ENCODE measurements around the gene UBAC2. TPM values are rescaled to one million over a fixed set of nuclear protein-coding genes. Genes with fewer than 3 reads are reported as not detected.
"Not testable (repeated sequence)": the region's sequence is repeated elsewhere in the genome, so short reads cannot be mapped to it uniquely, and the experiment has no call there.

UBAC2 gene
- total and polyA plus RNA-seq, 4 donors = 32.9 to 42.3 (median 35.3) TPM

GRCh38 chr13:99208845-99209527 is 8.3 kb downstream of the UBAC2 start:
- no peak for TF ChIP-seq EGR1 (IDR thresholded peaks at IDR 0.05; ENCODE audit: low read depth in 2 of 2)
- no peak for TF ChIP-seq RAD21 (IDR thresholded peaks at IDR 0.05)
- TF ChIP-seq HNF4A (conservative IDR thresholded peaks at IDR 0.05) = no peak
- no peak for TF ChIP-seq GABPA (IDR thresholded peaks at IDR 0.05 in 1 of 2, conservative IDR thresholded peaks at IDR 0.05 in 1 of 2)
- TF ChIP-seq CTCF (IDR thresholded peaks at IDR 0.05; ENCODE audit: low read depth, low read length, missing input control) = no peak
- TF ChIP-seq MAX (IDR thresholded peaks at IDR 0.05) = no peak
- TF ChIP-seq JUND (IDR thresholded peaks at IDR 0.05) = no peak
- no peak for TF ChIP-seq SP1 (IDR thresholded peaks at IDR 0.05)
- TF ChIP-seq HNF4G (IDR thresholded peaks at IDR 0.05) = no peak
- TF ChIP-seq ATF3 (IDR thresholded peaks at IDR 0.05) = no peak
- Histone ChIP-seq H3K4me3 (ENCODE audit: low read depth in 1 of 3, low read length in 3 of 3) (no peak overlapping the region), H3K9me3 (ENCODE audit: control insufficient read depth in 4 of 4, low read length in 3 of 4) (no peaks in the 10 kb centered on the region), H3K4me1 (ENCODE audit: control insufficient read depth in 4 of 4, insufficient read depth in 4 of 4, low read length in 3 of 4) (peaks cover 0 to 10% (median 4%) of the 10 kb centered on the region in 4 donors), H3K9ac (ENCODE audit: low read depth in 1 of 2, low read length in 2 of 2) (no peak overlapping the region), H3K27me3 (ENCODE audit: control insufficient read depth in 4 of 4, insufficient read depth in 4 of 4, low read length in 3 of 4) (no peaks in the 10 kb centered on the region), H3K36me3 (ENCODE audit: control insufficient read depth in 4 of 4, insufficient read depth in 3 of 4, low read depth in 1 of 4, low read length in 3 of 4) (peaks cover 0 to 7% (median 3%) of the 10 kb centered on the region in 4 donors), H3K27ac (ENCODE audit: low read depth in 1 of 2, low read length in 2 of 2) (no peak overlapping the region)
- WGBS = 93% methylated on average over 8 of the region's 8 CpGs
- DNase-seq (ENCODE audit: low spot score) = no peak

GRCh38 chr13:99210627-99211026 is 10.0 kb downstream of the UBAC2 start:
- not testable (repeated sequence) for DNase-seq (ENCODE audit: low spot score); H3K27ac ChIP-seq (ENCODE audit: low read depth in 1 of 2, low read length in 2 of 2); H3K27me3 ChIP-seq (ENCODE audit: control insufficient read depth in 4 of 4, insufficient read depth in 4 of 4, low read length in 3 of 4); H3K36me3 ChIP-seq (ENCODE audit: control insufficient read depth in 4 of 4, insufficient read depth in 3 of 4, low read depth in 1 of 4, low read length in 3 of 4); H3K4me3 ChIP-seq (ENCODE audit: low read depth in 1 of 3, low read length in 3 of 3); H3K9ac ChIP-seq (ENCODE audit: low read depth in 1 of 2, low read length in 2 of 2); H3K4me1 ChIP-seq (ENCODE audit: control insufficient read depth in 4 of 4, insufficient read depth in 4 of 4, low read length in 3 of 4); H3K9me3 ChIP-seq (ENCODE audit: control insufficient read depth in 4 of 4, low read length in 3 of 4)
- 86% methylated on average over 9 of the region's 9 CpGs for WGBS

GRCh38 chr13:99211421-99212035 is 10.9 kb downstream of the UBAC2 start:
- Histone ChIP-seq H3K9ac (ENCODE audit: low read depth in 1 of 2, low read length in 2 of 2) (no peak overlapping the region), H3K4me1 (ENCODE audit: control insufficient read depth in 4 of 4, insufficient read depth in 4 of 4, low read length in 3 of 4) (no peaks in the 10 kb centered on the region)

More at GRCh38 chr13:99211421-99212035, 10.9 kb downstream of the UBAC2 start:
- no peak overlapping the region for H3K27ac ChIP-seq (ENCODE audit: low read depth in 1 of 2, low read length in 2 of 2)
- TF ChIP-seq ATF3 (IDR thresholded peaks at IDR 0.05) (no peak), RAD21 (IDR thresholded peaks at IDR 0.05) (no peak), CTCF (IDR thresholded peaks at IDR 0.05; ENCODE audit: low read depth, low read length, missing input control) (no peak), FOXA1 (IDR thresholded peaks at IDR 0.05) (no peak), ZBTB33 (IDR thresholded peaks at IDR 0.05) (no peak), REST (IDR thresholded peaks at IDR 0.05) (no peak), GABPA (IDR thresholded peaks at IDR 0.05 in 1 of 2, conservative IDR thresholded peaks at IDR 0.05 in 1 of 2) (no peak), FOXA2 (IDR thresholded peaks at IDR 0.05) (no peak), HNF4G (IDR thresholded peaks at IDR 0.05) (no peak), TAF1 (conservative IDR thresholded peaks at IDR 0.05) (no peak)
- whole genome bisulfite sequencing = 96% methylated on average over 5 of the region's 5 CpGs
- peaks cover 0 to 6% (median 0%) of the 10 kb centered on the region in 4 donors for H3K36me3 ChIP-seq (ENCODE audit: control insufficient read depth in 4 of 4, insufficient read depth in 3 of 4, low read depth in 1 of 4, low read length in 3 of 4)
- no peaks in the 10 kb centered on the region for H3K27me3 ChIP-seq (ENCODE audit: control insufficient read depth in 4 of 4, insufficient read depth in 4 of 4, low read length in 3 of 4)
- H3K4me3 ChIP-seq (ENCODE audit: low read depth in 1 of 3, low read length in 3 of 3) = no peak overlapping the region
- H3K9me3 ChIP-seq (ENCODE audit: control insufficient read depth in 4 of 4, low read length in 3 of 4) = no peaks in the 10 kb centered on the region
- DNase-seq (ENCODE audit: low spot score) = no peak
